DMS53 treated with DMSO at 0.1 percent for 48 hours (cell line): Measurements from ENCODE around the gene DGKA.
"Not testable (repeated sequence)": the region's sequence is repeated elsewhere in the genome, so short reads cannot be mapped to it uniquely, and the experiment has no call there.

ENCODE experiments used
- DNase-seq: peaks from one replicate; lab custom pipeline; 2025; ENCODE audit not compliant: unreplicated experiment; lab: John Stamatoyannopoulos, UW

Gene DGKA

GRCh38 chr12:55996715-55997534, 66.0 kb downstream of the DGKA start, which contains the start of gene SUOX:
TSS of gene SUOX (plus strand) at chr12:55997276. CDS start at chr12:56002222, 4,946 bp downstream.
- DNase-seq = peak; percentile 98

GRCh38 chr12:55997535-55997859, 66.5 kb downstream of the DGKA start:
- peak; percentile 41 for DNase-seq

GRCh38 chr12:55999522-55999921, 68.6 kb downstream of the DGKA start:
- DNase-seq = not testable (repeated sequence)

GRCh38 chr12:55999999-56000540, 69.1 kb downstream of the DGKA start:
- not testable (repeated sequence) for DNase-seq

GRCh38 chr12:56001487-56002100, 70.6 kb downstream of the DGKA start:
- DNase-seq = peak; percentile 14

- DNase-seq = not testable (repeated sequence)
These were observed 72.4 kb downstream of the DGKA start for GRCh38 chr12:56003376-56003775.
